ENCODE measurements around the gene CCNQ. TPM values are rescaled to one million over a fixed set of nuclear protein-coding genes. Genes with fewer than 3 reads are reported as not detected.
A peak's percentile ranks its signal among the peaks of the same experiment; 100 is the strongest.

CCNQ gene
- total and polyA plus RNA-seq, 3 donors from 2014 or later, result 19.6 to 27.6 (median 26.9) TPM

DNA sequence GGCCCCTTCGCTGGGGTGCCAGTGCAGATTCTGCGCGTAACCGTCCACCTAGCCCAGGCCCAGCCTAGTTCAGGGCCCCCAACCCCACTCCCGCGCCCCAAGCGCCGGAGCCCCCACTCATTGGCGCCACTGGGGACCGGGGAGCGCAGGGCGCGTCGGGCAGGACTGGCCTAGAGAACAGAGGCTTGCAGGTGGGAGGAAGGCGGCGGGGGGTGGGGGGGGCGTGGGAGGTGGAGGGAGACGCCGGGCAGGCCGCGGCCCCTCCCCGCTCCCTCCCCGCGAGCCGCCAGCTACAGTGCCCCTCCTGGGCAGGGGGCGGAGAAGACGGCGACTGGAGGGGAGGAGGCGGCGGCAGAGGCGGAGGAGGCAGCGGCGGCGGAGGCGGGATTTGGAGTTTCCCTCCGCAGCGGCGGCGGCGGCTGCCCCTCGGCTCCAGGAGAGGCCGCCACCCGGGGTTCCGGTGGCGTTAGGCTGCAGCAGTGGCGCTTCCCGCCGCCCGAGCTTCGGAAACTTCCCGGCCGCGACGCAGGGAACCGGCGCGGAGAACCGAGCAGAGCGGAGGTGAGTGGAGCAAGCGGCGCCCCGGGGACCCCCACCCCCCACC is 43.2 kb upstream of the CCNQ start:
- no peak for DNase-seq
- H3K27me3 ChIP-seq, result no peaks in the 10 kb centered on the region

DNA sequence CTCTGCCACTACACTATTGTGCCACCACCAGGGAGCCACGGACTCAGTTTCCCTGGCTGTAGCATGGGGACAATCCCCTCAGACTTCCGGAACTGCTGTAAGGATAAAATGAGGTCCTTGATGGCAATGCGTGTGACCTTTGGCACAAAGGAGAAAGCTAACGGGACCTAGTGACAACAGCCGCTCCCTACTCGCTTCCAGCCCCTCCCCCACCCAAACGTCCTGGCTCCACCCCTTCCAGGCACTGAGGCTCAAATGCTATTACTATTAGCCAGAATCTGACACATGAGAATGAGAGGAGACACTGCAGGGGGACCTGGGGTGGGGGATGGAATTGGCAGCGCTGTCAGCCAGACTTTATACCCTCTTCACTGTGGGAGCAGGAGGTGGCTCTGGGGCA is 42.7 kb upstream of the CCNQ start:
- intact Hi-C loops (cut with DNase I; ENCODE audit: low total_unique reads), result no loop called here
- no peak for DNase-seq
- WGBS, 2 donors, result 13 to 31% methylated on average over 5 to 6 of the region's 8 CpGs
- no peaks in the 10 kb centered on the region for H3K9me3 ChIP-seq
- H3K36me3 ChIP-seq (ENCODE audit: low read depth, missing control alignments), result no peaks in the 10 kb centered on the region
- no peak for TF ChIP-seq POLR2A (IDR thresholded peaks at IDR 0.05)
- TF ChIP-seq, protein P1, sequence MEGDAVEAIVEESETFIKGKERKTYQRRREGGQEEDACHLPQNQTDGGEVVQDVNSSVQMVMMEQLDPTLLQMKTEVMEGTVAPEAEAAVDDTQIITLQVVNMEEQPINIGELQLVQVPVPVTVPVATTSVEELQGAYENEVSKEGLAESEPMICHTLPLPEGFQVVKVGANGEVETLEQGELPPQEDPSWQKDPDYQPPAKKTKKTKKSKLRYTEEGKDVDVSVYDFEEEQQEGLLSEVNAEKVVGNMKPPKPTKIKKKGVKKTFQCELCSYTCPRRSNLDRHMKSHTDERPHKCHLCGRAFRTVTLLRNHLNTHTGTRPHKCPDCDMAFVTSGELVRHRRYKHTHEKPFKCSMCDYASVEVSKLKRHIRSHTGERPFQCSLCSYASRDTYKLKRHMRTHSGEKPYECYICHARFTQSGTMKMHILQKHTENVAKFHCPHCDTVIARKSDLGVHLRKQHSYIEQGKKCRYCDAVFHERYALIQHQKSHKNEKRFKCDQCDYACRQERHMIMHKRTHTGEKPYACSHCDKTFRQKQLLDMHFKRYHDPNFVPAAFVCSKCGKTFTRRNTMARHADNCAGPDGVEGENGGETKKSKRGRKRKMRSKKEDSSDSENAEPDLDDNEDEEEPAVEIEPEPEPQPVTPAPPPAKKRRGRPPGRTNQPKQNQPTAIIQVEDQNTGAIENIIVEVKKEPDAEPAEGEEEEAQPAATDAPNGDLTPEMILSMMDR (IDR thresholded peaks at IDR 0.05), result no peak
- no peak overlapping the region for H3K27ac ChIP-seq
- peak overlapping the region in 1 of 2 donors; percentile 20 for H3K4me3 ChIP-seq
- H3K27me3 ChIP-seq, result no peaks in the 10 kb centered on the region
- no peaks in the 10 kb centered on the region for H3K4me1 ChIP-seq

More for the DNA sequence above, 43.2 kb upstream of the CCNQ start:
- H3K27ac ChIP-seq, result no peak overlapping the region
- H3K9me3 ChIP-seq, result no peaks in the 10 kb centered on the region
- no peaks in the 10 kb centered on the region for H3K4me1 ChIP-seq
- H3K4me3 ChIP-seq, result peak overlapping the region in 1 of 2 donors; percentile 20
- WGBS, 2 donors, result 41% methylated on average over 7 of the region's 62 CpGs; no CpG with 5 or more reads in 1 of the 2 donors
- TF ChIP-seq, protein P1 (IDR thresholded peaks at IDR 0.05), result no peak
- TF ChIP-seq POLR2A (IDR thresholded peaks at IDR 0.05), result no peak
- intact Hi-C loops (cut with DNase I; ENCODE audit: low total_unique reads), result no loop called here
- no peaks in the 10 kb centered on the region for H3K36me3 ChIP-seq (ENCODE audit: low read depth, missing control alignments)

DNA sequence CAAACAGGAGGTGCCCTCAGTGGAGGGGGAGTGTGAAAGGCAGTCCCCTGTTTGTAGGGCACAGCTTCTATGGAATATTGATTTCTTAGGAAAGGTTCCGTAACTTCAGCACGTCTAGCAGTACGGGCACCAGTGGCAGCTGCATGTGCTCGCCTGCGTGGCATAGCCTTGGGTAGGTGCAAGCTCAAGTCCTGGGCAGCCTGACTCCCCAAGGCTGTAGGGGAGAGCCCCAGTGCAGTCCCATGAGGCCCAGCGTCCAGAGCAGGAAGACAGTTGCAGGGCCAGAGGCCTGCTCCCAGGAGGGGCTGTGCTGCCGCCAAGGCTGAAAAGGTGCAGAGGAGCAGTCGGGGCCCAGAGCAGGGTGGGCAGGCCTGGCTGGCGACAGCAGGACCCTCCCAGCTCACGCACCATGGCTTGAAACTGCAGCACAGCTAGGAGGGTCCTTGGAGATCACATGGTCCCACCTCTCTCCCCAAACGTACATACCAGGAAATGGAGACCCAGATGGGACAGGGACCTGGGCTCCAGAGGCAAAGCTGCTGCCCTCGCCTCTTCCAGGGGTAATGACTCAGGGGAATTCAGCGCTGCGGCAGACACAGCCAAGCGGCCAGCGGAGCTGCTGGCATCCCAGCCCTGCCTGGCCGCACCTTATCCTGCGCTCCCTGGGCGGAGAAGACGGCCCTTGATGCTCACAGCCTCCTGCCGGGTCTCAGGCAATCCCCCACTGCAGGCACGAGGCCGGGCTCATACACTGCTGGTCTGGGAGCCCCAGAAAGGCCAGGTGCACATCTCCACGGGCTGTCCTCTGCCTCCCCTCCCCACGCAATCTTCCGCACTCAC is 42.0 kb upstream of the CCNQ start:
- intact Hi-C loops (cut with DNase I; ENCODE audit: low total_unique reads), result no loop called here
- H3K9me3 ChIP-seq, result no peaks in the 10 kb centered on the region
- no peaks in the 10 kb centered on the region for H3K36me3 ChIP-seq (ENCODE audit: low read depth, missing control alignments)
- no peak for DNase-seq
- no peak overlapping the region for H3K27ac ChIP-seq
- no peak for TF ChIP-seq POLR2A (IDR thresholded peaks at IDR 0.05)
- TF ChIP-seq, protein P1 (IDR thresholded peaks at IDR 0.05), result no peak
- 79 to 80% methylated on average over 2 to 22 of the region's 26 CpGs for WGBS, 2 donors
- no peak overlapping the region for H3K4me3 ChIP-seq
- H3K4me1 ChIP-seq, result no peaks in the 10 kb centered on the region
- no peaks in the 10 kb centered on the region for H3K27me3 ChIP-seq

DNA sequence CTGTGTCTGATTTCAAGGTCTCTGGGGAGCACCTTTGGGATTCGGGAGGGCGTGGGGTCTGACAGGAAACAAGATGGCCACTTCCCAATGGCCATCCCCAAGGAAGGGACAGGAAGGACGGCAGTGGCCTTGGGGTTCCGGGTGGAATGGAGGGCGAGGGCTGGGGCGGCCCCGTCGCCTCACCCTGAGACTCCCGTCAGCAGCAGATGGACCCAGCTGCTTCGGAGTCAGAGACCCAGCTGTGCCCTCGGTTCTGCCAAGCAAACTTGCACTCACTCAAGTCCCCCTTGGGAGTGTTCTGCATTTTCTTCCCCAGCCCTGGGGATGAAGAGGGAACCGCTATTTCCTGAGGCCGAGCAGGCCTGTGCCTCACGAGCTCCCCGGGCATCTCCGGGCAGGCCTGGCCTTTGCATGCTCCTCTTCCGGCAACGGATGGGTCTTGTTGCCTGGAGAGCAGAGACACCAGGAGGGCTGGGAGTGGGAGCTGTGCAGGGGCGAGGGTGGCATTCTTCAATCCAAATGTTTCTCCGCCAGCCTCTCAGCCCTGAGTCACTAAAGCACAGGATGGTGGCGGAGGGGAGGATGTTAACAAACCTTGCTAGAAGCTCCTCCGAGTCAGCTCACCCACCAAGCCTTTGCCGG is 41.2 kb upstream of the CCNQ start:
- DNase-seq, result no peak
- Histone ChIP-seq H3K36me3 (ENCODE audit: low read depth, missing control alignments) (no peaks in the 10 kb centered on the region), H3K4me1 (no peaks in the 10 kb centered on the region), H3K4me3 (no peak overlapping the region), H3K27ac (no peak overlapping the region), H3K27me3 (no peaks in the 10 kb centered on the region), H3K9me3 (no peaks in the 10 kb centered on the region)
- 88 to 93% methylated on average over 5 to 20 of the region's 23 CpGs for WGBS, 2 donors
- TF ChIP-seq, protein P1 (IDR thresholded peaks at IDR 0.05), result no peak
- TF ChIP-seq POLR2A (IDR thresholded peaks at IDR 0.05), result no peak
- intact Hi-C loops (cut with DNase I; ENCODE audit: low total_unique reads), result no loop called here

Data from testis (tissue), 3 donors.